ENCODE results near the gene EYS.

EYS gene

DNA sequence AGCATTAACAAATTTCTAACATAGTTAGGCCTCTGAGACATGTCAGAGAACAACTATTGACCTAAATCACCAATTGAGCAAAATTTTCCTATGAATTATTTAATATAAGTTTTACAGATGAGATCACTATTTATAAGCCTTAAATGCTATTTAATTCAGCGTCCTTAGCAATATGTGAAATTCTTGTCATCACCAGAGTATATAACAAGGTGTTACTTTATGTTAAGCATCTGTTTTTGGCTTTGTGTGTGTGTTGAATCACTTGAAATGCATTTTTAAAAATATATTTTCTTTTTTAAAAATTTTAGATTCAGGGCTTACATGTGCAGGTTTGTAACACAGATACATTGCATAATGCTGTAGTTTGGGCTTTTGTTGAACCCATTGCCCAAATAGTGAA is 794.1 kb downstream of the EYS start:
- in situ Hi-C loops (cut with MboI; ENCODE audit: low pct_unique_long_range_greater_than_20kb, low sequenced_read_pairs, unreplicated experiment), result no loop called here
- TF ChIP-seq, protein P1, sequence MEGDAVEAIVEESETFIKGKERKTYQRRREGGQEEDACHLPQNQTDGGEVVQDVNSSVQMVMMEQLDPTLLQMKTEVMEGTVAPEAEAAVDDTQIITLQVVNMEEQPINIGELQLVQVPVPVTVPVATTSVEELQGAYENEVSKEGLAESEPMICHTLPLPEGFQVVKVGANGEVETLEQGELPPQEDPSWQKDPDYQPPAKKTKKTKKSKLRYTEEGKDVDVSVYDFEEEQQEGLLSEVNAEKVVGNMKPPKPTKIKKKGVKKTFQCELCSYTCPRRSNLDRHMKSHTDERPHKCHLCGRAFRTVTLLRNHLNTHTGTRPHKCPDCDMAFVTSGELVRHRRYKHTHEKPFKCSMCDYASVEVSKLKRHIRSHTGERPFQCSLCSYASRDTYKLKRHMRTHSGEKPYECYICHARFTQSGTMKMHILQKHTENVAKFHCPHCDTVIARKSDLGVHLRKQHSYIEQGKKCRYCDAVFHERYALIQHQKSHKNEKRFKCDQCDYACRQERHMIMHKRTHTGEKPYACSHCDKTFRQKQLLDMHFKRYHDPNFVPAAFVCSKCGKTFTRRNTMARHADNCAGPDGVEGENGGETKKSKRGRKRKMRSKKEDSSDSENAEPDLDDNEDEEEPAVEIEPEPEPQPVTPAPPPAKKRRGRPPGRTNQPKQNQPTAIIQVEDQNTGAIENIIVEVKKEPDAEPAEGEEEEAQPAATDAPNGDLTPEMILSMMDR (IDR thresholded peaks at IDR 0.05; ENCODE audit: extremely low read depth, insufficient read depth, missing control alignments), result no peak
- no peak for DNase-seq (ENCODE audit: low spot score)

DNA sequence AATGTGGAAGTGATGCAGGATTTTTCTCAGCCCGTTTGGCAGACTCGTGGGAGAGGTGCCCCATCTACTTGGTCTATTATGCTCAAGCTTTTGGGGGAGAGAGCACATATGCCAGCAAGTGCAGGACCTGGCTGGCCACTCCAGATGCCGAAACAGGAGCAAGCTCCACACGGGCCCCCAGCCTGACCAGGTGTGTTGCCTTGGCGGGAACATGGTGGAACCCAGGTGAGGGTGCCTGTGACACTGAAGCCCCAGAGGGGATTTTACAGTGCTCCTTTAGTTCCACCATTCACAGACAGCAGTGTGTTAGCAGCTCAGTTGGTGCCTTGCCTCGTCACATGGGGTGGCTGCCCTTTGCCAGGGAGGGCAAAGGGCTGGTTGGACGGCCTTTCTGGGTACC is 798.9 kb downstream of the EYS start:
- no peak for DNase-seq (ENCODE audit: low spot score)
- TF ChIP-seq, protein P1 (IDR thresholded peaks at IDR 0.05; ENCODE audit: extremely low read depth, insufficient read depth, missing control alignments), result no peak
- in situ Hi-C loops (cut with MboI; ENCODE audit: low pct_unique_long_range_greater_than_20kb, low sequenced_read_pairs, unreplicated experiment), result no loop called here

DNA sequence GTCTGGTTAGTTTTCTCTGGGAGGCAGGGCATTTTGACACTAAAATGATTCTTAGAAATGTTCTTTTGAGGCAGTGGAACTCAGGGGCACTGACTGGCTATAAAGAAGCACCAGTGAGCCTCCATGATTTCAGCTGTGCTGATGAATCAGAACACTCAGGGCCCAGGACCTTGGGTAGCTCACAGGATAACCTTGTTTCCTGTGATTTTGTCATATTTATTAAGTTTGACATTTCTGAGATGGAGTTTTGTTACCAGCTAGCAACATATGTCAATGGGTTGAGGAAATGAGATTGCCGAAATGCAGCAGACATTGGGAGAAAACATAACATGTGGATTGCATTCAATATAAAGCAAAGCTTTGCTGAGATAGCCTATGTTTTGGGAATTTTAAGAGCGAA is 802.4 kb downstream of the EYS start:
- in situ Hi-C loops (cut with MboI; ENCODE audit: low pct_unique_long_range_greater_than_20kb, low sequenced_read_pairs, unreplicated experiment), result no loop called here
- TF ChIP-seq, protein P1 (IDR thresholded peaks at IDR 0.05; ENCODE audit: extremely low read depth, insufficient read depth, missing control alignments), result no peak
- no peak for DNase-seq (ENCODE audit: low spot score)

DNA sequence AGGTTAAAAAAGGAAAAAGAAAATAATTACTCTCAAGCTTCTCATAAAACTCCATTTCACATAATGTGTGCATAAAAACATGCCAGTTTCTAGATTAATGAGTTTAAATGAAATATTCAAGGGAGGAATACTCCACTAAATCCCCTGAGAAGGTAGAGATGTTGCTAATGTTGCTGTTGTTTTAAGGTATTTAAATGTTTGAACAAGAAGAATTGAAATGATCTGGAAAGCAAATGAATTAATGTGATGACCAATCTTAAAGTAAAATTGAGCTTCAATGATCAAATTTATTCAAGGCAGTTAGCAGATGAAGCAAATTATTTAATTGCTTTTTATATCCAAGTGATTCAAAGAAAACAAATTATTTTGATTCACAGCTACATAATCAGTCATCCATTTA is 804.4 kb downstream of the EYS start:
- DNase-seq (ENCODE audit: low spot score), result no peak
- in situ Hi-C loops (cut with MboI; ENCODE audit: low pct_unique_long_range_greater_than_20kb, low sequenced_read_pairs, unreplicated experiment), result no loop called here
- TF ChIP-seq, protein P1 (IDR thresholded peaks at IDR 0.05; ENCODE audit: extremely low read depth, insufficient read depth, missing control alignments), result no peak

GRCh38 chr6:64896939-64897338 is 810.1 kb downstream of the EYS start:
- in situ Hi-C loops (cut with MboI; ENCODE audit: low pct_unique_long_range_greater_than_20kb, low sequenced_read_pairs, unreplicated experiment), result no loop called here
- TF ChIP-seq, protein P1 (IDR thresholded peaks at IDR 0.05; ENCODE audit: extremely low read depth, insufficient read depth, missing control alignments), result no peak
- DNase-seq (ENCODE audit: low spot score), result no peak

GRCh38 chr6:64895945-64896344 is 811.1 kb downstream of the EYS start:
- DNase-seq (ENCODE audit: low spot score), result no peak
- in situ Hi-C loops (cut with MboI; ENCODE audit: low pct_unique_long_range_greater_than_20kb, low sequenced_read_pairs, unreplicated experiment), result no loop called here
- TF ChIP-seq, protein P1 (IDR thresholded peaks at IDR 0.05; ENCODE audit: extremely low read depth, insufficient read depth, missing control alignments), result no peak

DNA sequence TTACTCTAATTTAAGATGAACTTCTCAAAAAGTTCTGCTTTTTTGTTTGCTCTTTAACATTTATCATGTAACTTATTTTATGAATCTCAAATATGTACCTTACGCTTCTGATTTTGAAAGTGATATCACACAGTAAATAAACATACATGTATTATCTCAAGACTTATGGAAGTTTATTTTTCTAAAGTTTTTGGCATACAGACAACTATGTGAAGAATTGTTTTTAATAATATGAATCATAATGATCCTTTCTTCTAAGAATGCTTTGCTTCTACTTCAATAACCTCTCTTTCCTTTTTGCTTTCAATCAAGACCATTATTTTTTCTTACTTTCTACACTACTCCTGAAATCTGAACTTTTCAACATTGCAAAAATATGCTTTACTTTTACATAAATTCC is 816.4 kb downstream of the EYS start:
- TF ChIP-seq, protein P1 (IDR thresholded peaks at IDR 0.05; ENCODE audit: extremely low read depth, insufficient read depth, missing control alignments), result no peak
- in situ Hi-C loops (cut with MboI; ENCODE audit: low pct_unique_long_range_greater_than_20kb, low sequenced_read_pairs, unreplicated experiment), result no loop called here
- DNase-seq (ENCODE audit: low spot score), result no peak
